Thymus (tissue), 11 donors: ENCODE results near the gene IL17REL. TPM values are rescaled to one million over a fixed set of nuclear protein-coding genes. Genes with fewer than 3 reads are reported as not detected.

Experiments
- DNase-seq, 9 donors: peaks; one replicate each; pipeline ENCODE4 v3.0.0-alpha.2; 2013; ENCODE audit warnings: low spot score in 9 of 9, low read depth in 6 of 9, missing footprints in 1 of 9
- H3K27ac ChIP-seq, 2 donors: one replicate each; pipeline ENCODE4 v1.5.1; 2013; ENCODE audit warnings: control low read depth in 1 of 2, low read depth in 1 of 2, low read length in 1 of 2, mild to moderate bottlenecking in 1 of 2, moderate library complexity in 1 of 2
- H3K27me3 ChIP-seq, 2 donors: one replicate each; pipeline ENCODE4 v1.5.1; 2013; ENCODE audit warnings: low read length in 1 of 2; ENCODE audit not compliant: control insufficient read depth in 2 of 2, insufficient read depth in 1 of 2
- H3K36me3 ChIP-seq, 2 donors: one replicate each; pipeline ENCODE4 v1.5.1; 2013; ENCODE audit warnings: low read length in 1 of 2, mild to moderate bottlenecking in 1 of 2, moderate library complexity in 1 of 2; ENCODE audit not compliant: control insufficient read depth in 2 of 2, insufficient read depth in 2 of 2
- H3K4me1 ChIP-seq, 2 donors: one replicate each; pipeline ENCODE4 v1.5.1; 2013; ENCODE audit warnings: low read length in 2 of 2; ENCODE audit not compliant: control insufficient read depth in 2 of 2, insufficient read depth in 2 of 2
- H3K4me3 ChIP-seq, 2 donors: one replicate each; pipeline ENCODE4 v1.5.1; 2013; ENCODE audit warnings: low read length in 2 of 2, control low read depth in 1 of 2, mild to moderate bottlenecking in 1 of 2
- H3K9me3 ChIP-seq, 2 donors: one replicate each; pipeline ENCODE4 v1.5.1; 2013; ENCODE audit warnings: low read length in 1 of 2, mild to moderate bottlenecking in 1 of 2; ENCODE audit not compliant: control insufficient read depth in 2 of 2, insufficient read depth in 1 of 2
- WGBS: extraction: QIAGEN DNeasy Blood & Tissue Kit; methylation state at CpG from one replicate; pipeline ENCODE4 v1.1.7; 2013; 5-methylcytosine and 5-hydroxymethylcytosine counted together
- polyA plus RNA-seq: library from polyadenylated mRNA; stranded (reverse); fragments of 200-250 nt; gene quantifications from one replicate; pipeline ENCODE4 v1.2.3, GENCODE V29; 2013
- total RNA-seq: library from RNA; stranded (reverse); fragments of 120-200 nt; gene quantifications from one replicate; pipeline ENCODE4 v1.2.4, GENCODE V29; 2013
- donor health status: healthy.

IL17REL gene
- total and polyA plus RNA-seq, 2 donors: 2.4 to 5.9 TPM

DNA sequence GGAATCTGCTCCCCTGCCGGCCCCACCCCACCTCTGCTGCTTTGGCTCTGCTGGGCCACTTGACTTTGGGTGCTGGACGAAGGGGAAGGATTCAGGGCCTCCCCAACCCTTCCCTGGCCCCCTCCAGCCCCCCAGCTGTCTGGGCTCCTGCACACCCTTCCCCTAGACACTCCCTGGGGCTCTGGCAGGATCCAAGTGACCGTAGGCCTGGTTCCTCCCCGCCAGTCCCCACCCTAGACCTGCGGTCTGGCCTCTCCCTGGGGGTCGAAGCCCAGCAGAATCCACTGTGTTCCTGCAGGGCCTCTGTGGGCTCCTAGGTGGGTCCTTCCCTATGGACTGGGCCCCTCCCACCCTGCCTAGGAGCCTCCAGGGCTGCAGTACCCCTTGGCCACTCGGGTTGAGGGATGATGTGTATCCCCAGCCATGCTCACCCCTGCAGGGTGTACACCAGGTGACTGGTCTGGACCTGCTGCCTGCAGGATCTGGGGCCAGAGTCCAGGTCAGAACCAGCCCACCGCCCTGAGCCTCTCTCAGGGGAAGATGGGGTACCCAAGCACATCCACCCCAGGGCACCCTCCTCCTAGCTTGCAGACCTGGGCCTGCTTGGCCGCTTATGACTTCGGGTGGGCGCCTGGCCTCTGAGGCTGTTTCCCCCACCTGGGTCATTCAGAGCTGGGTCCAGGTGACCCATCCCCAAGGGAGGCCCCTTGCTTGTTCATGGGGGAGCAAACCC, 46.4 kb downstream of the IL17REL start:
- peaks cover 25 to 55% of the 10 kb centered on the region in 2 donors for H3K4me1 ChIP-seq
- peaks cover 0 to 7% of the 10 kb centered on the region in 2 donors for H3K27me3 ChIP-seq
- H3K36me3 ChIP-seq: peaks cover 25 to 27% of the 10 kb centered on the region in 2 donors
- no peak overlapping the region for H3K27ac ChIP-seq
- no peaks in the 10 kb centered on the region for H3K9me3 ChIP-seq
- H3K4me3 ChIP-seq: no peak overlapping the region
- DNase-seq: peak in 1 of 9 donors; percentile 0
- WGBS: 95% methylated on average over 11 of the region's 11 CpGs

DNA sequence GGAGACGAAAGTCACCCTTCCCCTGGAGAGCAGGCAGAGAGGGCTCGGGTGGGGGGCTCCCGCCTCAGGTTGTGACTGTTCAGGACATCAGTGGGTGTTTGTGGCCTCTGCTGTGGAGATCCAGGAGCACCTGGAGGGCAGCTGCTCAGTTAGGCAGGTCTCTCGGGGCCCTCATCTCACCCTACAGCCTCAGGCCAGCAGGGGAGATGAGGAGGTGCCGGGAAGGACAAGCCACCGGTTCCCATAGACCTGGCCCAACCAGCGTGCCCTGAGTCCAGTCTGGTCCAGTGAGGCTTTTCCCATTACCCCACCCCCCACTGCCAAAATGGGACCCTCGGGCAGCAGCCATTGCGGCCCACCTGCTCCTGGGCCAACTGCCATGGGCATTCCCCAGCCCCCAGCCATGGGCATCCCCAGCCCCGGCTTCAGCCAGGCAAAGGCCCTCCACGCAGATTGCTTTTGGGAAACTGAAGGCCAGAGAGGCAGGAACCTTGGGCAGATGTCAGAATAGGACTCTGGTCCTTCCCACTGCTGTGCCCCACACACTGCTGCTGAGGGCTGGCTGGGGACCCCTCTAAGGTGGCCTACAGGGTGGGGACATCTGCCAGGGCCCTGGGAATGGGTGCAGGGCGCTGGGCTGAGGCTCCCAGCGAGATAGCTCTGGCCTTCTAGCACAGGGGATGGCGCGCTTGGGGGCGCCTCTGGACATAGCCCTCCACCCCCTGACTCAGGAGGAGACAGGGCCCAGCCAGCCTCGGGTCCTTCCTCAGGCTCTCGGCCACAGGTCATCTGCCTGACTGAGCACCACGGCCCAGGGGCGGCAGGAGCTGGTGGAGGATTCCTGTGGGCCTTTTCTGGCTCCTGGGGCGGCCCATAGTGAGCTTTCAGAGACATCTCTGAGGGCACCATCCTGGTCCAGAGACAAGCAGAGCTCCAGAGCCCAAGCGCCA, 47.2 kb downstream of the IL17REL start:
- DNase-seq: no peak
- H3K36me3 ChIP-seq: peaks cover 25 to 27% of the 10 kb centered on the region in 2 donors
- no peak overlapping the region for H3K4me3 ChIP-seq
- H3K9me3 ChIP-seq: no peaks in the 10 kb centered on the region
- peak overlapping the region in 1 of 2 donors; percentile 9 for H3K27ac ChIP-seq
- 97% methylated on average over 22 of the region's 22 CpGs for WGBS
- H3K4me1 ChIP-seq: peaks cover 24 to 46% of the 10 kb centered on the region in 2 donors
- H3K27me3 ChIP-seq: no peaks in the 10 kb centered on the region

DNA sequence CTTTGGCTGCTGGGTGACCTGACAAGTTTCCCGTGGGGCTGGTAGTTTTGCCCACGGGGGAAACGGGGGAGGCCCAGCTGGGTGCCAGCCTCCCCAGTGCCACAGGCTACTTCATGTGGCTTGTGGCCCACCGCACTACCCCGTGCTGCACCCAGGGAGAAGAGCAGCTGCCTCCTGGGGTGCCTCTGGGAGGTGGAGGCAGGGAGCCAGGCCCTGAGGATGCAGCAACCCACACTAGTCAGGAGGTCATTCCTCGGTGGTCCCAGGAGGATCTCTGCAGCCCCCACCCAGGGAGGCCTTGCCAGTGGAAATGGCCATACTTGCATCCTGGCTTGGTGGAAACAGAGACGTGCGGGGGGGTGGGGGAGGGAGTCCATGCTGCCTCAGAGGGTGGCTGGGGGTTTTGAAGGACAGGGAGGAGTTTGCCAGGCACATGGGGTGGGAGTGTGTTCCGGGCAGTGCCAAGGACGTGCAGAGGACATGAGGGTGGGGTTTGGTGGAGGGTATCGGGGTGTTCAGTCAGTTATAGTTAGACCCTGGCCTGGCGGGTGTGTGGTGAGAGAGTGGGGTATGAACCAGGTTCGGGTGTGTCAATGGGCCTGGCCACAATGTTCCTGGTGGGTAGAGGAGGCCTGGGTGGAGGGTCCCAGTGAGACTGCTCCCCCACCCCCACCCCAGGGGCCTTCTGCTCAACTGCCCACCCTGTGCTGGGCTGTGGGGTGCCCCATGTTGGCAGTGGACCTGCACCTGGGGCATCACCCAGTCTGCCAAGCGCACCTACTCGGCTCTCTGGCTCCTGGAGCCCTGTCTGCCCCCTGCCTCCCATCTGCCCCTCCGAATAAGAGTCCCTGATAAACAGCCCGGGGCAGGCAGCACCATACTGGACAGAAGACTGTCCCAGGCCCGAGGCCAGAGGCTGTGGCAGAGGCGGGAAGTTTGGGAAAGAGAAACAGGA, 48.2 kb downstream of the IL17REL start:
- Histone ChIP-seq H3K36me3 (peaks cover 25 to 27% of the 10 kb centered on the region in 2 donors), H3K9me3 (no peaks in the 10 kb centered on the region), H3K4me1 (peaks cover 26 to 48% of the 10 kb centered on the region in 2 donors), H3K27ac (peak overlapping the region in 1 of 2 donors; percentile 25), H3K4me3 (no peak overlapping the region), H3K27me3 (no peaks in the 10 kb centered on the region)
- DNase-seq: peak in 1 of 9 donors; percentile 38
- 75% methylated on average over 19 of the region's 19 CpGs for WGBS

DNA sequence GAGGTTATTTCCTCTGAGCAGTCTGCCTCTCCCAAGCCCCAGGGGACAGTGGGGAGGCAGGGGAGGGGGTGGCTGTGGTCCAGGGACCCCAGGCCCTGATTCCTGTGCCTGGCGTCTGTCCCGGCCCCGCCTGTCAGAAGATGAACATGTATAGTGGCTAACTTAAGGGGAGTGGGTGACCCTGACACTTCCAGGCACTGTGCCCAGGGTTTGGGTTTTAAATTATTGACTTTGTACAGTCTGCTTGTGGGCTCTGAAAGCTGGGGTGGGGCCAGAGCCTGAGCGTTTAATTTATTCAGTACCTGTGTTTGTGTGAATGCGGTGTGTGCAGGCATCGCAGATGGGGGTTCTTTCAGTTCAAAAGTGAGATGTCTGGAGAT, 48.9 kb downstream of the IL17REL start:
- DNase-seq: no peak
- no peaks in the 10 kb centered on the region for H3K9me3 ChIP-seq
- H3K36me3 ChIP-seq: peaks cover 25 to 27% of the 10 kb centered on the region in 2 donors
- no peaks in the 10 kb centered on the region for H3K27me3 ChIP-seq
- H3K4me3 ChIP-seq: peak overlapping the region in 1 of 2 donors; percentile 92
- peaks cover 27 to 51% of the 10 kb centered on the region in 2 donors for H3K4me1 ChIP-seq
- peak overlapping the region in 1 of 2 donors; percentile 25 for H3K27ac ChIP-seq
- WGBS: 71% methylated on average over 6 of the region's 6 CpGs

DNA sequence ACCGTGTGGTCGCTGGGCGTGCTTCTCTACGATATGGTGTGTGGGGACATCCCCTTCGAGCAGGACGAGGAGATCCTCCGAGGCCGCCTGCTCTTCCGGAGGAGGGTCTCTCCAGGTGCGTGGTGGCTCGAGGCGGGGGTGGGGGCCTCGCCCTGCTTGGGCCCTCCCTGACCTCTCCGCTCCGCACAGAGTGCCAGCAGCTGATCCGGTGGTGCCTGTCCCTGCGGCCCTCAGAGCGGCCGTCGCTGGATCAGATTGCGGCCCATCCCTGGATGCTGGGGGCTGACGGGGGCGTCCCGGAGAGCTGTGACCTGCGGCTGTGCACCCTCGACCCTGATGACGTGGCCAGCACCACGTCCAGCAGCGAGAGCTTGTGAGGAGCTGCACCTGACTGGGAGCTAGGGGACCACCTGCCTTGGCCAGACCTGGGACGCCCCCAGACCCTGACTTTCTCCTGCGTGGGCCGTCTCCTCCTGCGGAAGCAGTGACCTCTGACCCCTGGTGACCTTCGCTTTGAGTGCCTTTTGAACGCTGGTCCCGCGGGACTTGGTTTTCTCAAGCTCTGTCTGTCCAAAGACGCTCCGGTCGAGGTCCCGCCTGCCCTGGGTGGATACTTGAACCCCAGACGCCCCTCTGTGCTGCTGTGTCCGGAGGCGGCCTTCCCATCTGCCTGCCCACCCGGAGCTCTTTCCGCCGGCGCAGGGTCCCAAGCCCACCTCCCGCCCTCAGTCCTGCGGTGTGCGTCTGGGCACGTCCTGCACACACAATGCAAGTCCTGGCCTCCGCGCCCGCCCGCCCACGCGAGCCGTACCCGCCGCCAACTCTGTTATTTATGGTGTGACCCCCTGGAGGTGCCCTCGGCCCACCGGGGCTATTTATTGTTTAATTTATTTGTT, 49.6 kb downstream of the IL17REL start:
- no peaks in the 10 kb centered on the region for H3K27me3 ChIP-seq
- H3K4me1 ChIP-seq: peaks cover 27 to 51% of the 10 kb centered on the region in 2 donors
- no peaks in the 10 kb centered on the region for H3K9me3 ChIP-seq
- peaks cover 25 to 27% of the 10 kb centered on the region in 2 donors for H3K36me3 ChIP-seq
- H3K27ac ChIP-seq: peak overlapping the region; percentile 61 to 74
- peak overlapping the region; percentile 59 to 92 for H3K4me3 ChIP-seq
- 89% methylated on average over 63 of the region's 63 CpGs for WGBS
- DNase-seq: no peak

DNA sequence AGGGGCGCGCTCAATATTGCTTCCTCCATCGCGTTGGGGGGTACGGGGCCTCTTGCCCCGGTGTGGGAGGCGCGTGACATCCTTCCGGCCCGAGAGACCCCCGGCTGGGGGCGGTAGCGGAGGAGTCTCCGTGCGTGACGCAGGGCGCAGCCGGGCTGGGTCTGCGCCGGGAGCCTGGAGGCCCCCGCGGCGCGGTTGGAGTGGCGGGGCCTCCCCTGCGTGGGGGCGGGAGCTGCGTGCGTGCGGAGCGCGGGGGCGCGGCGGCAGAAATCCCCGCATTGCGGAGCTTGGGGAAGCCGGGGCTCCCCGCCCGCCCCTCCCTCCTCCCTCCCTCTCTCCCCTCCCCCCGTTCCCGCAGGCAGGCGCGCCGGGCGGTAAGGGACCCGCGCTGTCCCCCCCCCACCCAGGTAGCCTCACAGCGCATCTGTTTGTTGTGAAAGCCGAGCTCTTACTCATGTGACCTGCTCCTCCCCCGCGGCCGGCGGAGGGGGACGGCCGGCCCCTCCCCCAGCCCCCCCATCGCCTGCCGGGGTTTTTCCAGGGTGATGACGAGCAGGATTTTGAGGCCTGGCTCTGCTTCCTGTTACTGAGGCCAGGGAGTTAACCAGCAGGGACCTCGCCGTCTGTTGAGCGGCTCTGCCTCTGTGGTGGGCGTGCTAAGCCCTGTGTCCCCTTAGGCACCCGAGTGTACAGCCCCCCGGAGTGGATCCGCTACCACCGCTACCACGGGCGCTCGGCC, 50.4 kb downstream of the IL17REL start:
- peak overlapping the region; percentile 59 to 92 for H3K4me3 ChIP-seq
- peaks cover 25 to 44% of the 10 kb centered on the region in 2 donors for H3K4me1 ChIP-seq
- 11% methylated on average over 70 of the region's 70 CpGs for WGBS
- peak in 4 of 9 donors; percentile 38 to 75 (median 60) for DNase-seq
- H3K27me3 ChIP-seq: no peaks in the 10 kb centered on the region
- H3K27ac ChIP-seq: peak overlapping the region; percentile 74 to 97
- H3K9me3 ChIP-seq: no peaks in the 10 kb centered on the region
- peaks cover 25 to 27% of the 10 kb centered on the region in 2 donors for H3K36me3 ChIP-seq

DNA sequence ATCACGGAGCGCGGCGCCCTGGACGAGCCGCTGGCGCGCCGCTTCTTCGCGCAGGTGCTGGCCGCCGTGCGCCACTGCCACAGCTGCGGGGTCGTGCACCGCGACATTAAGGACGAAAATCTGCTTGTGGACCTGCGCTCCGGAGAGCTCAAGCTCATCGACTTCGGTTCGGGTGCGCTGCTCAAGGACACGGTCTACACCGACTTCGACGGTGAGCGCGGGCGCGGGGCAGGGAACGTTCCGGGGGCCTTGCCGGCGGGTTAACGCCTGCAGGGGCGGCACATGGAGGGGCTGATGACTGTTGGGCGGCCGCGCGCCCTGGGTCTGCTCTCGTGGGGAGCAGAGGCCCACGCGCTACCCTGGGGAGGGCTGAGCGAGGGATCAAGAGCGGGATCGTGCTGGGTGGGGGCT, 51.0 kb downstream of the IL17REL start:
- 1% methylated on average over 49 of the region's 49 CpGs for WGBS
- Histone ChIP-seq H3K4me1 (peaks cover 19 to 38% of the 10 kb centered on the region in 2 donors), H3K9me3 (no peaks in the 10 kb centered on the region), H3K36me3 (peaks cover 25 to 27% of the 10 kb centered on the region in 2 donors), H3K4me3 (peak overlapping the region; percentile 59 to 92), H3K27me3 (no peaks in the 10 kb centered on the region), H3K27ac (peak overlapping the region; percentile 48 to 97)
- DNase-seq: no peak
